Fibroblast of peridontal ligament (primary cell): ENCODE data around the gene COL5A1.

Source experiments
- DNase-seq: peaks from one replicate; pipeline ENCODE4 v3.0.0-alpha.2; 2010; ENCODE audit errors: extremely low read depth

The COL5A1 gene

GRCh38 chr9:134606951-134607731, 34.5 kb upstream of the COL5A1 start:
- DNase-seq, result no peak

DNA sequence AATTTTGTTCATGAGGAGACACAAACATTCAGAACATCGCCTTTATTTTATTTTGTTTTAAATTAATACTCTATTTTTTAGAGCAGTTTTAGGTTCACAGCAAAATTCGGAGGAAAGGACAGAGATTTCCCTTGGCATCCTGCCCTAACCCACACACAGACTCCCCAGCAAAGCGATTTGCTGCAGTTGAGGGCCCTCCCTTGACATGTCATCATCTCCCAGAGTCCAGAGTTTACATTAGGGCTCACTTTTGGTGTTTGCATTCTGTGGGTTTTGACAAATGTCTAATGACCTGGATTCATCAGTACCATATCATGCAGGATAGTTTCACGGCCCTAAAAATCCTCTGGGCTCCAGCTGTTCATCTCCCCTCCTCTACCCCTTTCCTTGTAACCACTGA, 33.6 kb upstream of the COL5A1 start:
- peak; percentile 66 for DNase-seq

DNA sequence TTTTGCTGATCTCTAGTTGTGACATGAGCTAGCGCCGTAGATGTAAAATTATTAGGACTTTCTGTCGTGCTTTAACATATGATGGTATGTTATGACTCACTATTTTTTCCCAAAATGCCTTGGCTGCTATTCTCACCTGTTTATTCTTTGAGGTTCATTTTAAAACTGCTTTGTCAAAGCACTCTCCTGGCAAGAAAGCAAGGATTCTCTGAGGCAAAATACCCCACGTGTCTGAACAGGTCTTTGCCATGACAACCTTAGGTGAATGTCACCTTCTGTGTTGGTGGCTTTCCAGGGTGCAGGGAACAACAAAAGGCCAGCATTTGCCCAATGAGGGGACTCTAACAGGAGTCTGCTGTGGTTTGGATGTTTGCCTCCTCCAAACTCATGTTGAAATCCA, 30.6 kb upstream of the COL5A1 start:
- DNase-seq, result no peak

DNA sequence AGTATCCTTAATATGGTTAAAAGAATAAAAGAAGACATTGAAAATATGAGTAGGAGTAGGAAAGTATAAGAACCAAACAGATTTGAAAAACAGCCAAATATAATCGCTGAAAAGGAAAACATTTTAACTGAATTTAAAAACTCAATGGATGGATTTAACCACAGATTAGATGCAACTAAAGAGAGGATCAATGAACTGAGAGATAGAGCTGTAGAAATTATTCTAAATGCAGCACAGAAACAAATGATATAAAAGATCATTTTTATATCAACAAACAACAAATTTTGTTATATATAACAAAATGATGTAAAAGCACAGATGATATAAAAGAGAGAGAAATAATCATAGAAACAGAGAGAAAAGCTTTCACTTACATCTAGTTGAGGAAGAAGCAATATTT, 29.3 kb upstream of the COL5A1 start:
- DNase-seq, result no peak

DNA sequence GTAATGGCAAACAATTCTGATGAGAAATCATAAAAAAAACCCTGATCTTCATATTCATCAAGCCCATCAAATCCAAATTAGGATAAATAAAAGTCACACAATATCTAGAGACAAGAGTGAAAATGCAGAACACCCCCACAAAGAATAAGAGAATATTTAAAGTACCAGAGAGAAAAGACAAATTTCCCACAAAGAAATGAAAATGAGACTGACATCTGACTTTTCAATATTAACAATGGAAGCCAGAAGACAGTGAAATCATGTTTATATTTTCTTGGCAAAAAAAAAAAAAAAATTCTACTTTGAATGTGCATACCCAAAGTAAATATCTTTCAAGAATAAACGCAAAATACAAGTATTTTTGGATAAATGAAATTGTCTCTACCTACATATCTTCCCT, 28.9 kb upstream of the COL5A1 start:
- DNase-seq, result no peak

- no peak for DNase-seq
Observed at GRCh38 chr9:134614256-134614655, 27.3 kb upstream of the COL5A1 start.

DNA sequence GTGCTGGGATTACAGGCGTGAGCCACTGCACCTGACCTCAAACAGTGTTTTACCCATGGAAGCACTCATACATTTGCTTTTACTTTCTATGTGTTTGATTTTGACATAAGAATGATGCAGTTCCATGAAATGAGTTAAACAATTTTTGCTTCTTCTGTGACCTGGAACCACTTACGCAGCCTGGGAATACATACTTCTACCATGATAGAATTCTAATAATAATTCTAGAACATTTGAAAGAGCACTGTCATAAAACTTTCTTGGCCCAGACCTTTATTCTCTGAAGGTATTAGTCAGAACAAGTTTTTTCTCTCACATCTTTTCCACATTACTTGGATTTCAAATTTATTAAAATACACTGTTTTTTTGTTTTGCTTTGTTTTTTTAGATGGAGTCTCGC, 25.3 kb upstream of the COL5A1 start:
- DNase-seq, result peak; percentile 40

DNA sequence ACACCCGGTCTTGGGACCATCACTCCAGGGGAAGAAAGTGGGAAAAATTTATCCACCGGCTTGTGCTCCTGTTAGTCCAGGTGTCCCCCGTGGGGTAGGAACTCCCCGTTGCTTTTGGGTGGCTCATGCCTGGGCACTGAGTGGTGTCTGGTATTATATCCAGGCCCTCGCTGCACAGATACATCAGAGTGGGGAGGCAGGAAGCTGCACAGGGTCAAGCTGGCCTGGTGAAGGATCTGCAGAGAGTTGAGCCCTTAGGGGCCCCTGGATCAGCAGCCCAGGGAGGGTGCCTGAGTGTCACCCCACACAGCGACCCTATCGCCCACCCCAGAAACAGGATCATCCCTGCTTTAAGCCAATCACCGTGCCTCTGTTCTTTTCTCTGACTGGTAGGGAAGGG, 24.4 kb upstream of the COL5A1 start:
- DNase-seq, result no peak

GRCh38 chr9:134617836-134618162, 23.8 kb upstream of the COL5A1 start:
- DNase-seq, result no peak

GRCh38 chr9:134618163-134618832, 23.3 kb upstream of the COL5A1 start:
- no peak for DNase-seq

DNA sequence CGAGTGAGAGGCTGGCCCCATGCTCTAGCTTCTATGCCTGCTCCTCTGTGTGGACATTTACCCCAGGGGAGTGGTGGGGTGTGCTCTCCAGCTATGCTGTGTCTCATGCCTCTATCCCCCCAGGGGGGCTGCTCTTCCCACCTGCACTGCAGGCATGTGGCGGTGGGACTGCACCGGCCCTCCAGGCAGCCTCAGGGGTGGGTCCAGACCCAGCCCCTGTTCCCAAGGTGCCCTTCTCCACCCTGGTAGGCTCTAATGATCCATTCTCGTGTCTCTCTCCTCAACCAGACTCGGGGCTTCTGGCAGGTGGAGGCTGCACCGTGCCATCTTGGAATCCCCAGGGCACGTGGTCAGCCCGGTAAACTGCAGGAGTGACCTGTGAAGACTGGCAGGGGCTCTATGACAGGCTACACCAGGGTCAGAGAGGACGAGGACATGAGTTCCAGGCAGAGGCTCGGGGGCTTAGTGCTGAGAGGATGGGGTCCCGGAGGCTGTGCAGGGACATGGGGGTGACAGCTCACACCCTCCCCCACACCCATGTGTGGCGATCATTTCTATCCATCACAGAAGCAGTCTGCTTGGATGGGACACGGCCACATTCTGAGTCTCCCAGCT, 22.7 kb upstream of the COL5A1 start:
- DNase-seq, result no peak

DNA sequence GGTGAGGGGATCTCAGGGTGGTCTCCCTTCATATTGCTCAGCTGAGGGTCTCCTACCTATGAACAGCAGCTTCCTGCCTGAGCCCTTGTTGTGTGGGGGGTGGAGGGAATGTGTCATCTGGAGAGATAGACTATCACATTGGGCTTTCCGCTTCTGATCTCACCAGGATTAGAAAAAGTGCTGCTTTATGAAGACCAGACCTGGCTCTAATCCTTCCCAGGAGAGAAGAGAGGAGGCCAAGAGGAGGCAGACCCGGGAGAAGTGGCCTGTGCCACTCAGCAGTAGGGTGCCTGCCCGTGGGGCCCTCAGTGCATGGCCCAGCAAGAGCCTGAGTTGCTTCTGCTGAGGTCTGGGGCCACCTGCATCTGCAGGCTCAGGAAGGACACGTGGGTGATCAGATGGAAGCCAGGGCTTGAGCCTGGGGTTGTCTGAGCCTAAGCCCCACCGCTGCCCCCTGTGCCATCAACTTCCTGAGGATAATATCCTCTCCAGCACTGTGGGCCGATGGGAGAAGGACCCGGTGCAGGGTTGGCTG, 22.1 kb upstream of the COL5A1 start:
- no peak for DNase-seq

GRCh38 chr9:134619983-134620661, 21.5 kb upstream of the COL5A1 start:
- no peak for DNase-seq

GRCh38 chr9:134620751-134621557, 20.6 kb upstream of the COL5A1 start:
- DNase-seq, result no peak

GRCh38 chr9:134621558-134622110, 20.0 kb upstream of the COL5A1 start:
- DNase-seq, result no peak

DNA sequence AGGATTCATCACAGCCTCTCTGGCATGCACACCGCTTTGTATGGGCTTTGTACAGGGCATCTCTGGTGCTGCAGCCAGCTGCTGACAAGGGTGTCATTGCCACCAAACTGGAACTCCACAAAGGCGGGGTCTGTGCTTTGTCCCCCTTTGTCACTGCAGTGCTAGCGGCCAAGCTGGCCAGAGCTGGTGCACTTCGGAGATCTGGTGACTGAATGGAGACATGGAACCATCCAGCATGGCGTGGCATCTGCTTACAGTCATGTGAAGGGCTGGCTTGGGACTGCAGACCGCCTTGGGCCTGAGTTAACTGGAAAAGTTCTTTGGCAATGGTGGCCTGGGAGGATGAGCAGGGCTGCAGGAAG, 18.7 kb upstream of the COL5A1 start:
- no peak for DNase-seq

DNA sequence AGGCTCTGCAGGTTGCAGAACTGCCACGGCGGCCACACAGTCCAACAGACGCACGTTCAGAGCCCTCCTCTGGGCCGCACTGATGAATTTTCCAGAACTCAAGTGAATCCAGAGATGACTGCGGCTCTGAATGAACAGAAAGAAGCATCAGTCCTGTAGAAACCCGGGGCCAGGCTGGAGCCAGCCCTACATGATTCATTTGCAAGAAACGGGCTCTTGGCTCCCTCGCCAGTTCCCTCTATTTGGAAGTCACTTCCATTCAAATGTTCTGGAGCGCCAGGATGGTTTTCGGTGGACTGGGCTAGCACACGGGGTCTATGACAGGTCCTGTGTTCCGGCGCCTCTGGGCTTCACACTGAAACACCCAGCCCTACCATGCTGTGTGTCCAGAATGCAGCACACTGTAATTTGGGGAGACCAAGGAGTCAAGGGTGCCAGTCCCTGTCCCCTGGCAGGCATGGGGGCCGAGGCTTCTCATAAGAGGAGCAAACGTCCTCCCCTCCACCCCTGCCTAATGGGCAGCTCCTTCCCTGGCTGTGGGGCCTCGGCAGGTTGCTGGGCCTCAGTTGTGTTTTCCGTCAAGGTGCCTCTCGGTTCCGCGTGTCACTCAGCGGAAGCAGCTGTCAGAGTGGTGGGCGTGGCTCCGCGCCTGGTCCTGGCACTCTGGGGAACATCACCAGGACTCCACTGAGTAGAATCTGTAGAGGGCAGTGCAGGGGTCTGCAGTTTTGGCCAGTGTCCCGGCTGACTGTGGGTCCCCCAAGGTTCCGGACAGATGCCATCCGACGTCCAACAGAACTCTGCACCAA, 18.1 kb upstream of the COL5A1 start:
- DNase-seq, result no peak

DNA sequence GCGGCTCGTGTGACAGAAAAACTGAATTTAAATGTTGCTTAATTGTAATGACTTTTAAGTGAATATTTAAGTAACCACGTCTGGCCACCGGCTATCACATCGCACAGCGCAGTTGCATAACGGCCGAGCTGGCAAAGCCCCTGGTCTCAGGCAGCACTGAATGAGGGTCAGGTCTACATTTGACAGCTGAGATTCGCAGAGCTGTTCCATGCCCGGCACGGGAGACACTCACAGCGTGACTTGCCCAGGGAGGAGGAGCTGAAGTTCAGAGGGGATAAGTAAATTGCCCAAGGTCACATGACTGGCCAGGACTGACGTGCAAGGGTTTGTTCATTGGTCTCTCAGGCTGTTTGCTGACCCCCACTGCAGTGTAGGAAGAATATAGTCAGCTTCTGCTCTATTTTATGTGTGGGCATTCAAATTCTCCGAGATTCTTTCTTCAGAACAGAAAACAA, 17.4 kb upstream of the COL5A1 start:
- DNase-seq, result peak; percentile 20

- DNase-seq, result peak; percentile 78
Observed at GRCh38 chr9:134624621-134625181, 16.9 kb upstream of the COL5A1 start.
